Stomach smooth muscle (tissue), 2 donors: ENCODE data around the gene SLC9A1.
"Not testable (repeated sequence)": the region's sequence is repeated elsewhere in the genome, so short reads cannot be mapped to it uniquely, and the experiment has no call there.

Experiments
- H3K27ac ChIP-seq: one replicate; pipeline ENCODE4 v1.7.0; 2013; ENCODE audit warnings: mild to moderate bottlenecking, low read length, inconsistent platforms
- H3K27me3 ChIP-seq, 2 donors: one replicate each; pipeline ENCODE4 v1.7.0; 2013; ENCODE audit warnings: low read length in 2 of 2; ENCODE audit not compliant: insufficient read depth in 2 of 2, control insufficient read depth in 1 of 2
- H3K36me3 ChIP-seq, 2 donors: one replicate each; pipeline ENCODE4 v1.7.0; 2013; ENCODE audit warnings: low read length in 2 of 2; ENCODE audit not compliant: control insufficient read depth in 2 of 2, insufficient read depth in 2 of 2
- H3K4me1 ChIP-seq: one replicate; pipeline ENCODE4 v1.7.0; 2013; ENCODE audit warnings: low read length; ENCODE audit not compliant: control insufficient read depth, insufficient read depth
- H3K4me3 ChIP-seq, 2 donors: one replicate each; pipeline ENCODE4 v1.7.0; 2013; ENCODE audit warnings: low read length in 2 of 2
- H3K9ac ChIP-seq, 2 donors: one replicate each; pipeline ENCODE4 v1.7.0; 2013; ENCODE audit warnings: low read length in 2 of 2, mild to moderate bottlenecking in 1 of 2
- H3K9me3 ChIP-seq, 2 donors: one replicate each; pipeline ENCODE4 v1.7.0; 2013; ENCODE audit warnings: low read length in 2 of 2; ENCODE audit not compliant: control insufficient read depth in 2 of 2
- donor health status: healthy.
- donor health status: Pancreatic carcinoma.

Gene SLC9A1

DNA sequence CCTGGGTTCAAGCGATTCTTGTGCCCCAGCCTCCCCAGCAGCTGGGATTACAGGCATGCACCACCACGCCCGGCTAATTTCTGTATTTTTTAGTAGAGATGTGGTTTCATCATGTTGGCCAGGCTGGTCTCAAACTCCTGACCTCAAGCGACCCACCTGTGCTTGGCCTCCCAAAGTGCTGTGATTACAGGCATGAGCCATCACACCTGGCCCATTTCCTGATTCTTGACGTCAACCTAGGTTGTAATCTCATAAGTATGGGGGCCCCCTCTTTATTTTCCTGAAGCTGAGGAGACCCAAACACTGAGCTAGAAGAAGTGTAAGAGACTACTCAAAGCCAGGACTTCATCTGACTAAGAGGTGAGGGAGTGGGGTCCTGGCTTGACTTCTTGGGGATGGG lies 21.8 kb downstream of the SLC9A1 start:
- Histone ChIP-seq H3K27me3 (no peaks in the 10 kb centered on the region), H3K4me1 (peaks cover 24% of the 10 kb centered on the region), H3K9ac (no peak overlapping the region), H3K9me3 (no peaks in the 10 kb centered on the region), H3K27ac (no peak overlapping the region), H3K4me3 (no peak overlapping the region), H3K36me3 (peaks cover 0 to 2% of the 10 kb centered on the region in 2 donors)

DNA sequence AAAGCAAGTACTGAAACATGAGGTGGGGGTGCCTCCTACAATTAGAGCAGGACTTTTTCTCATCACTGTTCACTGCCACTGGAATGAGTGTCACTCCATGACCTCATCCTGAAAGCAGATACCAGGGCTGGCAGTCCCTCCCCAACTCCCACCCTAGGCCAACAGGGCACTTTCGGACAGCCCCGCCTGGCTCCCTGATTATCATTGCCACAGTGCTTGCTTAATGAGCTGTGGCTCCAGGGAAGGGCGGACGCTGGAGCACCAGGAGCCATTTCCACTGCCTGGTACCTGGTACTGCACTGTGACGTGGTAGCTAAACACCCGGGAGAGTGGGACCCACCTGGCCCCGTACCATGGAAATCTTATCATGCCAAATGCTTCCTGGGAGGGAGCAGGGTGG lies 22.3 kb downstream of the SLC9A1 start:
- H3K9ac ChIP-seq: no peak overlapping the region
- H3K27ac ChIP-seq: no peak overlapping the region
- no peak overlapping the region for H3K4me3 ChIP-seq
- H3K36me3 ChIP-seq: peaks cover 0 to 6% of the 10 kb centered on the region in 2 donors
- H3K4me1 ChIP-seq: peaks cover 19% of the 10 kb centered on the region
- H3K9me3 ChIP-seq: no peaks in the 10 kb centered on the region
- H3K27me3 ChIP-seq: no peaks in the 10 kb centered on the region

DNA sequence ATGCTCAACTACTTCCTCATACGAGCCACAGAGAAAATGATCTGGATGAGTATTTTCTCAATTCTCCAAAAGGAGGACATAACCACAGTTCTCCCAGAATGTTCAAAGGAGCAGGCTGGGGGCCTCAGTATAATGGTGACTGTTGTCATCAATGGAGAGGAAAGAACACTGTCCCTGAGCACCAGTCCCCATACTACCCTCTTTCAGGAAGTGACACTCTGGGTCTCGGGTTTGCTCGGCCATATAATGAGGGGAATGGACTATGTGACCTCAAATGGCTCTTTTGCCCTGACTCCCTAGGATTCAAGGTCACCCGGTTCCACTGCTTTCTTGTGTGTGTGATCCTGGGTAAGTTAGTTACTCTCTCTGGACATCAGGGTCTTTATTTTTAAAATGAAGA lies 22.8 kb downstream of the SLC9A1 start:
- H3K4me1 ChIP-seq: peaks cover 15% of the 10 kb centered on the region
- no peak overlapping the region for H3K9ac ChIP-seq

DNA sequence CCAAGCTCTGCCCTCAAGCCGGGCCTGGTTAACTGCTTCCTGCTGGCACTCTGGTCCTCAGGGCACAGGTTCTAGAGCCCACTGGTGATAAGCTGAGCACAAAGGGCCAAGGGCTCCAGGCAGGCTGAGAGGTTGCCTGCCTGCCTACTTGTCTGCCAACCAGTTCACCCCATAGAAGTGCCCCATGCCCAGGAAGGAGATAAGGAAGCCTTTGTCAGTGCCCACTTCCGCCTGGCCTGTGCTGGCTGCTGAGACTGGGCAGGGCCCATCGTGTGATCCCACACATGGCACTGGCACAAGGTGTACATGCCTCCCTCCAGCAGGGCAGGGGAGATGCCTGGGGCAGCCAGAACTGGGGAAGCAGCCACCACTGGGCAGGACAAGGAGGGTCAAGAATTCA lies 24.1 kb downstream of the SLC9A1 start:
- no peaks in the 10 kb centered on the region for H3K9me3 ChIP-seq
- no peaks in the 10 kb centered on the region for H3K27me3 ChIP-seq
- H3K9ac ChIP-seq: no peak overlapping the region
- peaks cover 2% of the 10 kb centered on the region for H3K4me1 ChIP-seq
- H3K36me3 ChIP-seq: peaks cover 0 to 6% of the 10 kb centered on the region in 2 donors
- H3K27ac ChIP-seq: no peak overlapping the region
- H3K4me3 ChIP-seq: no peak overlapping the region

More for the DNA sequence above, 22.8 kb downstream of the SLC9A1 start:
- Histone ChIP-seq H3K9me3 (no peaks in the 10 kb centered on the region), H3K36me3 (peaks cover 0 to 6% of the 10 kb centered on the region in 2 donors), H3K4me3 (no peak overlapping the region), H3K27ac (no peak overlapping the region), H3K27me3 (no peaks in the 10 kb centered on the region)

DNA sequence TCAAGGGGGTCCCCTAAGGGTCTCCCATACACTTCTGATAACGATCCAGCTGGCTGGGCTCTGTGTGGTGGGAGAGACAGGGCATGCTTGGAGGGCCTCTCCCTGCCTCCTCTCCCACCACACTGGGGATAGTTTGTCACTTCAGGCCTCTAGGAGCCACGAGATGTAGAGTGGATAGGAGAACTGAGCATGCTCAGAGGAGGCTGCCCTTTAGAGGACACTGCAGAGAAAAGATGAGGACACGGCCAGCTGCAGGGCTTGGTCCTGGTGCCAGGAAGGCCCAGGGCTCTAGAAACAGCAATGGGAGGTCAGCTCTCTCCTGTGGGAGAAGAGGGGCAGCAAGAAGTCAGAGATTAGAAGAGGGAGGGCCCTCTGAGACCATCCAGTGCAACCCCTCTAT lies 25.7 kb downstream of the SLC9A1 start:
- no peak overlapping the region for H3K9ac ChIP-seq

DNA sequence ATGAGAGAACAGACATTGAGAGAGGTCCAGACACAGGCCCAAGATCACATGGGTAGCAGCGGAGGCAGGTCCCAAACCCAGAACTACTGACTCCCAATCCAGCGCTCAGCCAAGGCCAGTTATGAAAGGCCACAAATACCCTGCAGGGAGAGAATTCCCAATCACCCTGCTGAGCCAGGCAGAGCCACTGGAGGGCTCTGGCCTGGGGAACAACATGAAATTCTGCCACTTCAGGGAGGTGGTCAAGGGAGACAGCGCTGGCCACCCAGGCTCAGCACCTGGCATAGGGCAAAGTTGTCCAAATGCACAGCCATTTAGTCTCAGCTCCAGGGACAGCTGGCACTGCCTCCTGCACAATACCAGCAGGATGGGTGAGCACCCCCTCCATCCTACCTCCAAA lies 27.5 kb downstream of the SLC9A1 start:
- no peak overlapping the region for H3K9ac ChIP-seq
- no peaks in the 10 kb centered on the region for H3K27me3 ChIP-seq
- H3K9me3 ChIP-seq: no peaks in the 10 kb centered on the region
- H3K4me1 ChIP-seq: peaks cover 3% of the 10 kb centered on the region
- no peak overlapping the region for H3K4me3 ChIP-seq
- no peak overlapping the region for H3K27ac ChIP-seq
- H3K36me3 ChIP-seq: peaks cover 0 to 6% of the 10 kb centered on the region in 2 donors

More for the DNA sequence above, 25.7 kb downstream of the SLC9A1 start:
- Histone ChIP-seq H3K27ac (no peak overlapping the region), H3K36me3 (peaks cover 0 to 6% of the 10 kb centered on the region in 2 donors), H3K9me3 (no peaks in the 10 kb centered on the region), H3K4me1 (no peaks in the 10 kb centered on the region), H3K4me3 (no peak overlapping the region), H3K27me3 (no peaks in the 10 kb centered on the region)

DNA sequence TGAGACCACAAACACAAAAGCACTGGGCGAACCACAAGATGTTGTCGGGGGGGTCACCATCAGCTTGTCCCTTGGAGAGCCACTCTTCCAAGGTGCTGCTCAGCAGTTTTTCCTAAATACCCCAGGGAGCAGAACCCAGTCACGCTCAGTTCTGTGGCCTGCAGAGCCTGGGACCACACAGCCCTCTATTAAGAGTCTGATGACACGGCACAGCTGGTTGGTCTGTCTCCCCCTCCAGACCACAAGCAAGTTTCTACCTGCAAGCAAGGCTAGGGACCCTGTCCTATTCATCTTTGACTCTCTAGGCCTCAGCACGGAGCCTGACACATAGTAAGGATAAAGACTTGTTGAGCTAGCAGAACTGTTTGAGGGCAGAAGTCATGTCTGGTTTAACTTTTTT lies 28.5 kb downstream of the SLC9A1 start:
- Histone ChIP-seq H3K27me3 (no peaks in the 10 kb centered on the region), H3K4me1 (peaks cover 5% of the 10 kb centered on the region), H3K27ac (no peak overlapping the region), H3K36me3 (peaks cover 0 to 6% of the 10 kb centered on the region in 2 donors), H3K9ac (no peak overlapping the region), H3K9me3 (no peaks in the 10 kb centered on the region), H3K4me3 (no peak overlapping the region)

DNA sequence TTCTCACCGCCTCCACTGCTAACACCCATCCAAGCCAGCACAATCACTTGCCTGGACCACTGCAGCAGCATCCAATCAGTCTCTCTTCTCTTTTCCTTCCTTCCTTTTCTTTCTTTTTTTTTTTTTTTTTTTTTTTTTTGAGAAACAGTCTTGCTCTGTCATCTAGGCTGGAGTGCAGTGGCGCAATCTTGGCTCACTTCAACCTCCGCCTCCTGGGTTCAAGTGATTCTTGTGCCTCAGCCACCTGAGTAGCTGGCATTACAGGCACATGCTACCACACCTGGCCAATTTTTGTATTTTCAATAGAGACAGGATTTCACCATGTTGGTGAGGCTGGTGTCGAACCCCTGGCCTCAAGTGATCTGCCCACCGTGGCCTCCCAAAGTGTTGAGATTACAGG lies 29.8 kb downstream of the SLC9A1 start:
- H3K27ac ChIP-seq, H3K9me3 ChIP-seq, H3K4me1 ChIP-seq, H3K27me3 ChIP-seq, H3K9ac ChIP-seq, H3K36me3 ChIP-seq, H3K4me3 ChIP-seq: not testable (repeated sequence)

DNA sequence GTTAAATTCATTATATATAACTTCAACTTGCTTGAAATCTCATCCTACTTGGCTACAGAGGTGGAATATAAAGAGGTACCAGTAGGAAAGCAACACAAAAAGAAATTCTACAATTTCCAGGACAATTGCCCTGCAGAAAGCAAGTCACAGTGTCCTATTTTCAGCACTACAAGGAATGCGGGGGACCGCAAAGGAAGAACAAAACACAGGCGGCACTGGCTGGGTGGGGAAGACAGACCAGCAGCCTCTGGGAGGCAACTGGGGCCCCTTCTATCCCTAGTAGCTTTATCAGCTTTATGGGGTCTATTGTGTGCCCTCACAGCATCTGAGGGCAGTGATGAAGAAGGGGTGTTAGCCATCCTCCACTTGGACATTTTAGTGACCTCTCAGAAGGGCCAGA lies 30.5 kb downstream of the SLC9A1 start:
- H3K9ac ChIP-seq: no peak overlapping the region
- H3K27me3 ChIP-seq: no peaks in the 10 kb centered on the region
- H3K4me3 ChIP-seq: no peak overlapping the region
- H3K27ac ChIP-seq: no peak overlapping the region
- peaks cover 0 to 6% of the 10 kb centered on the region in 2 donors for H3K36me3 ChIP-seq
- H3K9me3 ChIP-seq: no peaks in the 10 kb centered on the region
- H3K4me1 ChIP-seq: peaks cover 12% of the 10 kb centered on the region

DNA sequence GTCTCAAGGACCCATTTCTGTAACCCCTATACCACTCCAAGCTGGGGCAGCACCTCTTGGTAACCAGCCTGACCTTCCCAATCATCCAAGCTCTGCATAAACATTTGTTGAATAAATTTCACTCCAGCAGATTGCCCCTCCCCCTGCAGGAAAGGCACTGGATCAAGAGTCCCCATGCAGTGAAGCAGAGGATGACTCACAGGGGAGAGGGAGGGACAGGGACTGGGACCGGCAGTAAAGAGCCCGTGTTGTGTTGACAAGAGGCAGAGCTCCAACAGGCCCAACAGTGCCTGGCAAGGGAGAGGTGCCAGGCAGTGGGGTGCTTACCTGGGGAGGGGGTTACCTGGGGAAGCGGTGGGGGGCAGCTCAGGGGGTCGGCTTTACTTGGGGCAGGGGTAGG lies 32.3 kb downstream of the SLC9A1 start:
- Histone ChIP-seq H3K36me3 (peaks cover 0 to under 1% of the 10 kb centered on the region in 2 donors), H3K27me3 (no peaks in the 10 kb centered on the region), H3K27ac (no peak overlapping the region), H3K9ac (no peak overlapping the region), H3K9me3 (no peaks in the 10 kb centered on the region), H3K4me3 (no peak overlapping the region), H3K4me1 (peaks cover 29% of the 10 kb centered on the region)

DNA sequence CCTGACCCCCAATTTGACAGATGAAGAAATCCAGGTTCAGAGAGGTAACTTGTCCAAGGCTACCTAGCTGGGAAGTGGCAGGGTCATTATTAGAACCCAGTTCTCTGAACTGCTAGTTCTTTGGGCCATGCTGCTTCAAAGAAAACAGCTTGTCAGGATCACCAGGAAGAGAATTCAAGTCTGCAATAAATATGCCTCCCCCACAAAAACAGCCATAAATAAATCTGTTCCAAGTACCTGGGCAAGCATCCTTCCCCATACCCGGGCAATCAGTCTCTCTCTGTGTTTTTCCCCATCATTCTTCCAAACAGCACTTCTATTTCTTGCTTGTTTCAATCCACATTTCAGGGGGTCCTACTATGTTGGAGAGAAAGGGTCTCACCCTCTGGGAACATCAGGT lies 34.1 kb downstream of the SLC9A1 start:
- Histone ChIP-seq H3K4me1 (peaks cover 44% of the 10 kb centered on the region), H3K4me3 (no peak overlapping the region), H3K27ac (no peak overlapping the region), H3K9ac (no peak overlapping the region), H3K36me3 (no peaks in the 10 kb centered on the region), H3K9me3 (no peaks in the 10 kb centered on the region), H3K27me3 (no peaks in the 10 kb centered on the region)

DNA sequence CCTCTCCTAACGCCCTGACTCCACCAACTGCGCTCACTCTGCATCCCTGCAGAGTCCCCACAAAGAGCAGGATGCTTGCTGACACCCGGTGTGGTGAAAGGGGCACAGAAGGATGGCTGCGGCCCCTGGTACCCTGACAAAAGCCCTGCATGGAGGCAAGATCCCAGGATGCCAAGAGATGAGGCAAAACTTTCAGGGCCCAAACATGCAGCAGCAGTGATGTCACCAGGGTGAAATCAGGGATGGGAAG lies 36.6 kb downstream of the SLC9A1 start:
- Histone ChIP-seq H3K4me1 (peaks cover 47% of the 10 kb centered on the region), H3K36me3 (peaks cover 0 to 4% of the 10 kb centered on the region in 2 donors), H3K27me3 (no peaks in the 10 kb centered on the region), H3K9me3 (no peaks in the 10 kb centered on the region), H3K27ac (peak overlapping the region; percentile 55), H3K4me3 (no peak overlapping the region), H3K9ac (no peak overlapping the region)
